ENCODE measurements around the gene TRMT6.

Gene TRMT6, protein sequence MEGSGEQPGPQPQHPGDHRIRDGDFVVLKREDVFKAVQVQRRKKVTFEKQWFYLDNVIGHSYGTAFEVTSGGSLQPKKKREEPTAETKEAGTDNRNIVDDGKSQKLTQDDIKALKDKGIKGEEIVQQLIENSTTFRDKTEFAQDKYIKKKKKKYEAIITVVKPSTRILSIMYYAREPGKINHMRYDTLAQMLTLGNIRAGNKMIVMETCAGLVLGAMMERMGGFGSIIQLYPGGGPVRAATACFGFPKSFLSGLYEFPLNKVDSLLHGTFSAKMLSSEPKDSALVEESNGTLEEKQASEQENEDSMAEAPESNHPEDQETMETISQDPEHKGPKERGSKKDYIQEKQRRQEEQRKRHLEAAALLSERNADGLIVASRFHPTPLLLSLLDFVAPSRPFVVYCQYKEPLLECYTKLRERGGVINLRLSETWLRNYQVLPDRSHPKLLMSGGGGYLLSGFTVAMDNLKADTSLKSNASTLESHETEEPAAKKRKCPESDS

DNA sequence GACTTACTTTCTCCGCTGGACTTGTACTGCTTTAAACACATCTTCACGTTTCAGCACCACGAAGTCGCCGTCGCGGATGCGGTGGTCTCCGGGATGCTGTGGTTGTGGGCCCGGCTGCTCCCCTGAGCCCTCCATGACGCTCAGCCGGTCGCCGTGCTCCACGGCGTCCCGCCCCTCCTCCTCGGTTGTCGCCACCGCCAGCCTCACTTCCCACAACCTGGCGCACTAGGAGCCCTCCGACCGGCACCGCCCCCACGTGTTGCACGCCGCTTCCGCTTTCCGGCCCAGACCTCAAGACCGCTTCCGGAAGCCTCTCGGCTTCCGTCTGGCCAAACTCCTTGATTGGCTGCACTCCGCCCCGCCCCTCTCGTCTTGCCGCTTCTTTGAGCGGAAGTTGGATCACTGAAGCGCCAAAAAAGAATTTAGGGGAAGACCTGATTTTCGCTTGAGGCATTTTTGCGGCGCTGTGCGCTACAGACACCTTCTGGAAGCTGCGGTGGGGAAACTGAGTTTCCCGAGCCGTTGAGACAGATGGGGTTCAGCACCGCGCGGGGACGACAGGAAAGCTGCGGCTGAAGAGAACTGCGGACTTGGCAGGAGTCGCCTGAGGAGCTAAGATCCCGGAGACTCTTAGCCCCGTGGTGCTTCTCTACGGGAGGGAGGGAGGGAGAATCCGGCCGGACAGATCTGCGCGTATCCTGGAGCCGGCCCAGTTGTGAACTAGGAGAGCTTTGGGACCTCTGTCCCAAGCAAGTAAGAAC is at the start of gene TRMT6, which contains the start of gene MCM8:
TSS of gene TRMT6 (minus strand) at position 263 of the 761 bp plus-strand sequence. CDS start at position 135, 128 bp downstream.
TSS of gene MCM8 (plus strand) at position 382 of the 761 bp plus-strand sequence. CDS start 1,364 bp downstream, outside the sequence.
- H3K27me3 Mint-ChIP-seq (ENCODE audit: low read depth): no peaks in the 10 kb centered on the region
- peak within 1 kb of the TSS; percentile 30 to 86 (median 79) for H3K27ac Mint-ChIP-seq
- H3K4me3 Mint-ChIP-seq: peak within 1 kb of the TSS; percentile 94 to 95 (median 94)
- no peaks in the 10 kb centered on the region for H3K9me3 Mint-ChIP-seq
- peaks cover 21% of the 10 kb centered on the region for H3K36me3 Mint-ChIP-seq (ENCODE audit: low read depth)
- TF ChIP-seq CTCF (IDR thresholded peaks at IDR 0.05; ENCODE audit: unreplicated experiment in 3 of 3): no peak
- peaks cover 21% of the 10 kb centered on the region for H3K4me1 Mint-ChIP-seq

DNA sequence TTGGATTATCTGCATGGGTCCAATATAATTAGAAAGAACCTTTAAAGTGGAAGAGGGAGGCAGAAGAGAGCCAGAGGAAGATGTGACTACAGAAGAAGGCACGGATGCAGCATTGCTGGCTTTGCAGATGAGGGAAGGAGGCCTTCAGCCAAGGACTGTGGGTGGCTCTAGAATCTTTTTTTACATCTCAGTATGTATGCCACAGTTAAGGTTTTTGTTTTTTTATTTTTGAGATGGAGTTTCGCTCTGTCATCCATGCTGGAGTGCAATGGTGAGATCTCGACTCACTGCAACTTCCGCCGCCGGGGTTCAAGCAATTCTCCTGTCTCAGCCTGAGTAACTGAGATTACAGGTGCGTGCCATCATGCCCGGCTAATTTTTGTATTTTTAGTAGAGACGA is 49.5 kb upstream of the TRMT6 start:
- Mint-ChIP-seq H3K4me1 (peaks cover 5% of the 10 kb centered on the region), H3K27me3 (ENCODE audit: low read depth) (no peaks in the 10 kb centered on the region), H3K27ac (no peak overlapping the region), H3K9me3 (no peaks in the 10 kb centered on the region), H3K36me3 (ENCODE audit: low read depth) (peaks cover 5% of the 10 kb centered on the region), H3K4me3 (no peak overlapping the region)
- TF ChIP-seq CTCF (IDR thresholded peaks at IDR 0.05; ENCODE audit: unreplicated experiment in 3 of 3): no peak

DNA sequence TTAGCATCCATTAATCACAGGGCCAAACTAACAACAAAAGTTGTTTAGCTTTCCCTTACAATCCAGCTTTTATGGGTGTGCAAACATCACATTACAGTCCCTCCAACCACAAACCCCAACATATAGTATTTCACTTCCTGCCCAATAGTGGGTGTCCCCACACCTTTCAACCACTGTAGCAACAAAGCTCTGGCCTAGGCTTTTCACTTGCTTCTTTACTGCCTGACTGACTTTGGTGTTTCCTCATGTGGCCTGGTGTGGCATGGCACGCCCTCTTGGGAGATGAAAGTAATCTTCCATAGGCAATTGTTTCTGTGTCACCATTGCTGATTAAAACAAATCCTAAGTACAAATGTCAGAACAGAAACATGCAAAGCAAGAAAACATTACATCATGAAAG is 46.4 kb upstream of the TRMT6 start:
- Mint-ChIP-seq H3K4me1 (no peaks in the 10 kb centered on the region), H3K36me3 (ENCODE audit: low read depth) (peaks cover 5% of the 10 kb centered on the region), H3K9me3 (no peaks in the 10 kb centered on the region), H3K27me3 (ENCODE audit: low read depth) (no peaks in the 10 kb centered on the region), H3K27ac (no peak overlapping the region), H3K4me3 (no peak overlapping the region)
- TF ChIP-seq CTCF (IDR thresholded peaks at IDR 0.05; ENCODE audit: unreplicated experiment in 3 of 3): no peak

DNA sequence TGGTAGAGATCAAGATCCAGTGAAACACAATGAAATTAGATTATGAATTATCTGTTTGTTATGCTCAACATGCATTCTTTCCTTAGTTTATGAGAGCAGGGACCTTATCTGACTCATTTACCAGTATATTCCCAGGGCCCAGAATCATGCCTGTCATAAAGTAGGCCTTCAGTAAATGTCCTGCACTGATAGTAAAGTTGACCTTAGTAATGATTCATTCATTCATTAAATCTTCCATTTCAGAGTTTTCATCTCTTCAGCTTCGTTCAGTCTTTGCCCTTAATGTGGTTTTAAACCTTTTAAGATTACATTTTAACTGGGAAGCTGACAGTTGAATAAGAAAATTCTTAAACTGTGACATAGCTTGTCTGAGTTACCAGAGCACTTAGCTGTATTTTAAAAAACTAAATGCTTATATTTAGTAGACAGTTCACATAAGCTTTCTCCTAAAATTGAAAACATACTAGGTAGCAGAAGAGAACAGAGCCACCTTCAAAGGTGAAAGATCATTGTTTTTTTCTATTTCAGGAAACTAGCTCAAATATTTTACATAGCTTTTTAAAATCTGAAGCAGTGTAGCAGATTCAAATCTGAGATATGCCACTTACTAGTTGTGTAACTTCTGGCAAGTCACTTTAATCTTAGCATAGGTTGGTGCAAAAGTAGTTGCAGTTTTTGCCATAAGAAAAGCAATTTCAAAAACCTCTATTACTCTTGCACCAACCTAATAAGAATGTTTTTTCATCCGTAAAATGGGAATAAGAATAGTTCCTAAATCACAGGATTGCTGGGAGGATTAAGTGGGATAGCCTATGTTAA is 41.5 kb upstream of the TRMT6 start:
- Mint-ChIP-seq H3K9me3 (no peaks in the 10 kb centered on the region), H3K27me3 (ENCODE audit: low read depth) (no peaks in the 10 kb centered on the region), H3K4me1 (no peaks in the 10 kb centered on the region), H3K36me3 (ENCODE audit: low read depth) (peaks cover 25% of the 10 kb centered on the region), H3K27ac (peak overlapping the region; percentile 83 to 89 (median 84)), H3K4me3 (no peak overlapping the region)
- no peak for TF ChIP-seq CTCF (IDR thresholded peaks at IDR 0.05; ENCODE audit: unreplicated experiment in 3 of 3)

- no peak for TF ChIP-seq CTCF (IDR thresholded peaks at IDR 0.05; ENCODE audit: unreplicated experiment in 3 of 3)
- peaks cover 27% of the 10 kb centered on the region for H3K36me3 Mint-ChIP-seq (ENCODE audit: low read depth)
- H3K4me3 Mint-ChIP-seq: no peak overlapping the region
- peak overlapping the region; percentile 83 to 89 (median 84) for H3K27ac Mint-ChIP-seq
- no peaks in the 10 kb centered on the region for H3K27me3 Mint-ChIP-seq (ENCODE audit: low read depth)
- H3K4me1 Mint-ChIP-seq: no peaks in the 10 kb centered on the region
- no peaks in the 10 kb centered on the region for H3K9me3 Mint-ChIP-seq
These were observed 40.6 kb upstream of the TRMT6 start for GRCh38 chr20:5990946-5991345.
